ENCODE results near the gene SERPINA5.
"Not testable (repeated sequence)": the region's sequence is repeated elsewhere in the genome, so short reads cannot be mapped to it uniquely, and the experiment has no call there.

The SERPINA5 gene

DNA sequence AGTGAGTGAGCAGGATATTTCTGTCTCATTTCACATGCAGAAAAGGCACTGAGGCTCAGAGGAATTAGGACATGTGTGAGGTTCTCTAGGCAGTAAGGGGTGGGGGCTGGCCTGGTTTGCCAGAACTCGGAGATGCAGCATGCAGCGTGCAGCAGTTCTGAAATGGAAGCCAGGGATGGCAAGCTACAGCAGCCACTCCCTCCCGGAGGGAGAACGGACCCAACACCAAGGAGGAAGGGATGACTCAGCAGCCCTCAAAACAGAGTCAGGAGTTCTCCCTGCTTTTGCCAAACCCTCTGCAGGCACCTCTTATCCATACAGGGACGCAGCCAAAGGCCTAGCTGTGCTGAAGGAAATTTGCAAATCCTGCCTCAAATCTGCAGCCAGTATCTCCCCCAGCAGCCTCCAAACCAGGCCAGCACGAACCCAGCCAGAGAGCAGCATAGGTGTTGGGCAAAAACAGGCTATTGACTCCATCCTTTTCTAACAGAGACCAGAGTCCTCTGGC is 20.7 kb downstream of the SERPINA5 start:
- DNase-seq (ENCODE audit: low read depth in 3 of 3): no peak

- DNase-seq (ENCODE audit: low read depth in 3 of 3): no peak
Measured at GRCh38 chr14:94602722-94603121, 21.5 kb downstream of the SERPINA5 start.

DNA sequence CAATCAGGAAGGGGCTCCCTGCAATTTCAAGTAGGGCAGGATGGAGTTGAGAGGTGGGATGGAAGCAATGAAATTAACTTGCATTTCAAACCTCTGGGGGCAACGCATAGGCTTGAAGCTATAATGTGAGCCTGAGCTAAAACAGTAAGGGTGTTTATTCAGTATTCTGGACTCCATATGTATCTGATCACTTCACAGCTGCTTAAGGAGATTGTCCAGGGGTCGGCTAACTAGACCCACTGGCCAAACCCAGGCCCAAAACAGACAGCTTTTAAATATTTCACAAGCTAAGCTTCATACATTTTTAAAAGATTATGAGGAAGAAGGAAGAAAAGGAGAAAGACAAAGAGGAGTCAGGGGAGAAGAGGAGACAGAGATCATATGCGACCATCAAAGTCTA is 24.1 kb downstream of the SERPINA5 start:
- DNase-seq (ENCODE audit: low read depth in 3 of 3): no peak

DNA sequence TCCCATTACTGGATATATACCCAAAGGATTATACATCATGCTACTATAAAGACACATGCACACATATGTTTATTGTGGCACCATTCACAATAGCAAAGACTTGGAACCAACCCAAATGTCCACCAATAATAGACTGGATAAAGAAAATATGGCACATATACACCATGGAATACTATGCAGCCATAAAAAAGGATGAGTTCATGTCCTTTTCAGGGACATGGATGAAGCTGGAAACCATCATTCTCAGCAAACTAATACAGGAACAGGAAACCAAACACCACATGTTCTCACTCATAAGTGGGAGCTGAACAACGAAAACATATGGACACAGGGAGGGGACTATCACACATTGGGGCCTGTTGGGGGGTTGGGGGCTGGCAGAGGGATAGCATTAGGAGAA is 27.7 kb downstream of the SERPINA5 start:
- DNase-seq (ENCODE audit: low read depth in 3 of 3): not testable (repeated sequence)

DNA sequence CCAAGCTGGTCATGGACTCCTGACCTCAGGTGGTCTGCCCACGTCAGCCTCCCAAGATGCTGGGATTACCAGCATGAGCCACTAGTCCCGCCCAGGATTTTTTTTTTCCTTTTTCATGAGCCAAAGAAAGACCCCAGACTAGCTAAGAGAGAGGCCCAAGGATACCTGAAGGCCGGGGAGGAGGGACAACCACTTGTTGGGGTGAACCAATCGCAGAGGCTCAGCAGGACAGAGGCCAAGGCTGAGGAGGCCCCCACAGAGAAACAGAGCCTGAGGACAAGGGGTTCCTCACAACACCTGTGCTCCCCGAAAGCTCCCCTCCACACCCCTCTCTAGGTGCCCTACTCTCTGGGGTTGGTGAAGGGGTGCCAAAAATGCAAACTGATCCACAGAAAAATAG is 30.0 kb downstream of the SERPINA5 start:
- DNase-seq (ENCODE audit: low read depth in 3 of 3): no peak

- DNase-seq (ENCODE audit: low read depth in 3 of 3): no peak
Measured at GRCh38 chr14:94612174-94612573, 30.9 kb downstream of the SERPINA5 start, which contains the start of gene SERPINA3. Gene SERPINA3, plus strand, starts transcription at chr14:94612391. Its CDS starts 2,051 bp downstream, at chr14:94614442.

DNA sequence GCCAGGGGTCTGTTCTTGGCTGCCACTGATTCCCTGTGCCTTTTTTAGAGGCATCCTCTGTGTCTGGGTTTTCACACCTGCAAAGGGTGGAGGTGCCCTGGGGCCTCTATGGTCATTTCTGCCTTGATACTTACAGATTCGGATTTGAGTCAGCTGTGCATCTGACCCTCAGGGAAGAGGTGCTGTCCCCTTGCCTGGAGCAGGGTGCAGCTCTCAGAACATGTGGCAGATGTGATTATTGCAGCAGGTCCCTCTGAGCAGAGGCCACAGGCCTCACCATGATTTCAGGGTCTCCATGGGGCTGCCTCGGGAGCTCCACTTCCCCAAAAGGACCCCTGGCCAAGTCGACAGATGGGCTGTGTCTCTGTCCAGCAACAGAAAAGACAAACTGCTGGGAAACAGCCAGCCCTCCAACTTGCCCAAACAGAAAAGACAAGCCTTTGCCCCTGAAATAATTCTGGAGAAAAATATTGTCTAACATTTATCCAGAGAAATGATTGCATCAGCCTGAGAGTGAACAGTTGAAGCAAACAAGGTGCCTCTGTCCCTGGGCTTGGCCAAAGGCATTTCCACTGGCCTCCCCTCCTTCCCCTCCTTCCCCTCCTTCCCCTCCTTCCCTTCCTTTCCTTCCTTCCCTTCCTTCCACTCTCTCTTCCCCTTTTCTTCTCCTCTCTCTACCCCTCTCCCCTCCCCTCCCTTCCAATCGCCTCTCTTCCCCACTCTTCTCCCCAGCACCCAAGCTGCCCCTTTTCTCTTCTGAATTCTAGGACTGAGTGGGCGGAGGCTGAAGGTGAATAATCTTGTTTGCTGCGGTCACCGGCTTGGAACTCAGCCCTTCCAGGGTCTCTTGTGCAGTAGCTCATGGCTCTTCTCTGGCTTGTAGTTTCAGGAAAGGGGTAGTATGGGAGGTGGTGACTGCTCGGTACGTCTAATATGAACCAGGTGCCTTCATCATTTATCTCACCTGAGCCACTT is 31.6 kb downstream of the SERPINA5 start:
- no peak for DNase-seq (ENCODE audit: low read depth in 3 of 3)

DNA sequence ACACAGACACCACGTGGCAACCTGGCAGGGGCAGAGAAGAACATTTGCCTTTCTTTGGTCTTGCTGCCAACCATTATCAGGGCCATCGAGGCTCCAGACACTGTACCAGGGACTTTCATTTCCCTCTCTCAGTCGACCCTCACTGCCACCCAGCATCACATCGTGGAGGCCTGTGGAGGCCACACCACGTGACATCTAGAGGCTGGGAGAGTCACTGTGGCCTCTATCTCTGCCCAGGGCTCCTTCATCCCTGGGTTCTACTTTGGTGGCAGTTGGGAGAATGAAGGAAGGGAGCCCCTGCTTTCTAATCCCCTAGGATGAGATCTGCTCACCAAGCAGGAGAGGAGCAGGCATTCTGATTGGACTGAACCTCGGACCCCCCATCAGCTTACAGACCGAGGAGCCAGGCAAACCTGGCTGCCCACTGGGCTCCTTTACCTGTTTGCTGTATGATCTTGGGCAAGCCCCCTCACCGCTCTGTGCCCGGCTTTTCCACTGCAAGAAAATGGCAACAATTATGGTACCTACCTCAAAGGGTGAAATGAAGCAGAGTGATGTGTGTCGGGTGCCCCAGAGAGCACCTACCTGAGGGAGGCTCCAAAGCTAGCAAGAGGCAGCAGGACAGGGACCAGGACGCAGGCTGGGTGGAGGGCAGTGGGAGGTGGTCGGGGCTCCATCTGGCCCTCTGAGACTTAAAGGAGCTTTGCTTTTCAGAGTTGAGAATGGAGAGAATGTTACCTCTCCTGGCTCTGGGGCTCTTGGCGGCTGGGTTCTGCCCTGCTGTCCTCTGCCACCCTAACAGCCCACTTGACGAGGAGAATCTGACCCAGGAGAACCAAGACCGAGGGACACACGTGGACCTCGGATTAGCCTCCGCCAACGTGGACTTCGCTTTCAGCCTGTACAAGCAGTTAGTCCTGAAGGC is 32.8 kb downstream of the SERPINA5 start:
- DNase-seq (ENCODE audit: low read depth in 3 of 3): no peak

DNA sequence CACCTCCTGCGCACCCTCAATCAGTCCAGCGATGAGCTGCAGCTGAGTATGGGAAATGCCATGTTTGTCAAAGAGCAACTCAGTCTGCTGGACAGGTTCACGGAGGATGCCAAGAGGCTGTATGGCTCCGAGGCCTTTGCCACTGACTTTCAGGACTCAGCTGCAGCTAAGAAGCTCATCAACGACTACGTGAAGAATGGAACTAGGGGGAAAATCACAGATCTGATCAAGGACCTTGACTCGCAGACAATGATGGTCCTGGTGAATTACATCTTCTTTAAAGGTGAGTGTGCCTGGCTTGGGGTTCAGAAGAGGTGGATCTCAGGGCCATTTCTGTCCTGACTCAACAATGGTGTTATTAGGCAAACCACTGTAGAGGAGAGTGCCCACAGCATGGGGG is 33.6 kb downstream of the SERPINA5 start:
- no peak for DNase-seq (ENCODE audit: low read depth in 3 of 3)

GRCh38 chr14:94615254-94615653 is 34.0 kb downstream of the SERPINA5 start:
- no peak for DNase-seq (ENCODE audit: low read depth in 3 of 3)

GRCh38 chr14:94615823-94616570 is 34.8 kb downstream of the SERPINA5 start:
- no peak for DNase-seq (ENCODE audit: low read depth in 3 of 3)

DNA sequence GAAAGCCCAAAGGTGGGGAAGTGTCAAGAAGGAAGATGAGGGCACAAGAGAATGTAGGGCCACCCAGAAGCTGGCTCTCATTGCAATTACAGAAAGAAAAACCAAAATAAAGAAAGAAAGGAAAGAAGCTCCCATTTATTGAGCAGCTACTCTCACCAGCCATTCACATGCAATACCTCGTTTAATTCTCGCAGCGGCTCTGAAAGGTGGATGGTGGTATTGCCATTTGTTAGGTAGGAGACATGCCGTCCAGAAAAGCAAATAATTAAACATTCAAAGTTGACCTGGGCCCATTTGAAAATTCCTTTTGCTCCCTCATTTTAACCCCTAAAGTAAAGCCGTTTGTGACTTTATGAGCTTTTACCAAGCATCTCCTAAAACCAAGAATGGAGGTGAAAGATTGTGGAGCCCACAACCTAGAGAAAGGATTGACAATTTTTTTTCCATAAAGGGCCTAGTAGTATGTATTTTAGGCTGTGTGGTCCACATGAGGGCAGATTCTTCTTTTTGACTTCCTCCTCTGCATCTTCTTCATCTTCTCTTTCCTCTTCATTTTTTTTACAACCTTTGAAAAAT is 36.2 kb downstream of the SERPINA5 start:
- DNase-seq (ENCODE audit: low read depth in 3 of 3): no peak

DNA sequence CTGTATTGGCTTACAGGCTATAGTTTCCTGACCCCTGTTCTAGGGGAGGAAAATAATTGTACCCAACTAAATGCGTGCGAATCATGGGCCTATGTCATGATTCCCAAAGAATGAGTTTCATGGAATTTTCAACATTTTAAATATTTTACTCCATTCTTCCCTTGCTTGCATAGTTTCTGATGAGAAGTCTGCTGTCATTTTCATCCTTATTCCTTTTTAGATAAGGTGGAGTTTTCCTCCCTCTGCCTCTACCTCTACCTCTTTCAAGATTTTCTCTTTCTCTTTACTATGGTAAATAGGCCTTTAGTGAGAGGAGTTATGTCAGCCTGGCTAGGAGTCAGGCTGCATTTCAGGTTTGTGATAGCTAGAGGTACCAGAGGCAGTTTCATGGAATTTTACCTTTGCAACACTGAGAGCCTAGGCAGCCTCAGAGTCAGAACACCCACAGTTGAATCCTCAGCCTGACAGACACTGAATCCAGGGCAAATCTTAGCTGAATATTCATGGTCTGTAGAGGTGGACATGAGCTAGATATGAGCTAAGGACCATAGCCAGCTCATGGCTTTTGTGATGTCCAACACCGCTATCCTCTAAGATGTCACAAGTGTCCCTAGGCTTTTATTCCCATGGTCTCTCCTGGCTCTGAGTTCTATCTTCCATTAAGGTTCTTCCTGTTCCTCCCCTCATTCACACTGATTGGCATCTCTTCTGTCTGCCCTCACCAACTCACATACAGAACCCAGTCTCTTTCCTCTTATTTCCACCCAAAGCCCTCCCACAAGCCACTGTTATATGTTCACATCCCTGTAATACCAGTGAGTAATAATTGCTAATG is 37.0 kb downstream of the SERPINA5 start:
- DNase-seq (ENCODE audit: low read depth in 3 of 3): no peak

- DNase-seq (ENCODE audit: low read depth in 3 of 3): no peak
Measured at GRCh38 chr14:94619297-94619696, 38.1 kb downstream of the SERPINA5 start.

GRCh38 chr14:94620597-94620996 is 39.4 kb downstream of the SERPINA5 start:
- DNase-seq (ENCODE audit: low read depth in 3 of 3): no peak

GRCh38 chr14:94621358-94622134 is 40.3 kb downstream of the SERPINA5 start:
- DNase-seq (ENCODE audit: low read depth in 3 of 3): no peak

GRCh38 chr14:94622653-94623421 is 41.6 kb downstream of the SERPINA5 start:
- DNase-seq (ENCODE audit: low read depth in 3 of 3): no peak

- DNase-seq (ENCODE audit: low read depth in 3 of 3): no peak
Measured at GRCh38 chr14:94623422-94623809, 42.2 kb downstream of the SERPINA5 start.
